GM18508 (cell line): ENCODE results near the gene ACTN4.

Source experiments
- ATAC-seq: cut with Tn5 transposase; IDR thresholded peaks from one replicate; pipeline ENCODE4 v1.9.1; 2021; ENCODE audit warnings: moderate number of reproducible peaks; ENCODE audit not compliant: insufficient read depth, unreplicated experiment

The ACTN4 gene

GRCh38 chr19:38721496-38721895 is 74.0 kb downstream of the ACTN4 start:
- ATAC-seq, result no peak

GRCh38 chr19:38721979-38722773 is 74.7 kb downstream of the ACTN4 start:
- no peak for ATAC-seq

- ATAC-seq, result no peak
These were observed 75.6 kb downstream of the ACTN4 start for GRCh38 chr19:38722947-38723605.

GRCh38 chr19:38723606-38723965 is 76.1 kb downstream of the ACTN4 start:
- no peak for ATAC-seq

GRCh38 chr19:38723990-38724854 is 76.8 kb downstream of the ACTN4 start:
- no peak for ATAC-seq

GRCh38 chr19:38725469-38726283 is 78.2 kb downstream of the ACTN4 start:
- ATAC-seq, result no peak

- ATAC-seq, result no peak
These were observed 78.8 kb downstream of the ACTN4 start for GRCh38 chr19:38726284-38726673.

- no peak for ATAC-seq
These were observed 79.4 kb downstream of the ACTN4 start for GRCh38 chr19:38726761-38727301.

- ATAC-seq, result no peak
These were observed 79.9 kb downstream of the ACTN4 start for GRCh38 chr19:38727306-38727867.

- ATAC-seq, result no peak
These were observed 80.6 kb downstream of the ACTN4 start for GRCh38 chr19:38727868-38728660.

- ATAC-seq, result no peak
These were observed 81.5 kb downstream of the ACTN4 start for GRCh38 chr19:38728752-38729541.

- ATAC-seq, result no peak
These were observed 82.4 kb downstream of the ACTN4 start for GRCh38 chr19:38729653-38730469.

- ATAC-seq, result no peak
These were observed 83.0 kb downstream of the ACTN4 start for GRCh38 chr19:38730470-38730730.

- no peak for ATAC-seq
These were observed 83.5 kb downstream of the ACTN4 start for GRCh38 chr19:38730731-38731589.

GRCh38 chr19:38731654-38732301 is 84.3 kb downstream of the ACTN4 start:
- no peak for ATAC-seq

- no peak for ATAC-seq
These were observed 85.7 kb downstream of the ACTN4 start for GRCh38 chr19:38733241-38733492.
